Measurements from ENCODE around the gene RASSF1.
"Not testable (repeated sequence)": the region's sequence is repeated elsewhere in the genome, so short reads cannot be mapped to it uniquely, and the experiment has no call there.

The RASSF1 gene

DNA sequence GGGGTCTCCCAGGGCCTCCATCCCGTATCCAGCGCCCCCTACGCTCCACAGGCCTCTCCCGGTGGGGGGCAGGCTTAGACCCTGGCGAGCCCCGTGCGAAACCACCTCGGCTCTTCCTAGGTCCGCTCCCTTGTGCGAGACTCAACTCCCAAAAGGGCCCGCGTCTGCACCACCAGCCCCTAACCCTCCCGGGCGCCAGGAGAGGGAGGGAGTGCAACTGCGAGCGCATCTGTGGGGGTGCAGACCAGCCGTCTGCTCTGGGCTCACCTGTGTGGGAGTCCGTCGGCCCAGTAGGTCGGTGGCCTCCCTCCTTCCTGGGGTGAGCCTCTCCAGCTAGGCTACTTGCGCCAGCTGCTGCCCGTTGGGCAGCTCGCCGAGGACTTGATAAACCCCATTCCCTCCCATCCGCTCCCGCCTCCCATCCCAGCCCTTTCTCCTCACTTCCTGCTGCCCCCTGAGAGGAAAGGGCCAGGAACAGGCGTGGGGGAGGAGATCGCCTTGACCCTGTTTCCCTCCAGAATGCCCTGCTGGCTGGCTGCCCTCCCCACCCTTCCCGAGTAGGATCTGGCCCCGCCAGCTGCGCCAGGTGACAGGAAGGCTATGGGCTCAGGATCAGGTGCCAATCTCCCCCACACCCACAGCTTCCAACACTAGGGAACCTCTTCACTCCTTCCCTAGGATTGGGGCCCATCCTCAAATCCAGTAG is 18.1 kb downstream of the RASSF1 start, which contains the start of gene HYAL2:
Gene HYAL2, minus strand, starts transcription at position 360 of the 706 bp plus-strand sequence. CDS start 2,256 bp downstream, outside the sequence.
- DNase-seq: no peak

DNA sequence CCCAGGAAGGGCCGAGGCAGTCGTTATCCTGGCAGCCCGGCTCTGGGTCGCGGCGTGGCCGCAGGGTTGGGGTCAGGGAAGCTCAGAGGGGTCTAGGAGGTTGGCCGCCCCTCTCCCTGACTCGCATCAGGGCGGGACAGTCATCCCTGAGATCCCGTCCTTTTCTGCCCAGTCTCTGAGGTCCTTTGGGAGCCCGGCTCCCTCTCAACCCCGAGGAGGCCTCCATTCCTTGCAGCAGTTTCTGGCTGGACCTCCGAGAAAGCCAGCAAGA is 18.6 kb downstream of the RASSF1 start:
- no peak for DNase-seq

GRCh38 chr3:50321336-50322114 is 19.1 kb downstream of the RASSF1 start:
- DNase-seq: peak; percentile 54

- DNase-seq: no peak
Measured at GRCh38 chr3:50320853-50321335, 19.7 kb downstream of the RASSF1 start.

GRCh38 chr3:50319894-50320625 is 20.6 kb downstream of the RASSF1 start:
- DNase-seq: no peak

DNA sequence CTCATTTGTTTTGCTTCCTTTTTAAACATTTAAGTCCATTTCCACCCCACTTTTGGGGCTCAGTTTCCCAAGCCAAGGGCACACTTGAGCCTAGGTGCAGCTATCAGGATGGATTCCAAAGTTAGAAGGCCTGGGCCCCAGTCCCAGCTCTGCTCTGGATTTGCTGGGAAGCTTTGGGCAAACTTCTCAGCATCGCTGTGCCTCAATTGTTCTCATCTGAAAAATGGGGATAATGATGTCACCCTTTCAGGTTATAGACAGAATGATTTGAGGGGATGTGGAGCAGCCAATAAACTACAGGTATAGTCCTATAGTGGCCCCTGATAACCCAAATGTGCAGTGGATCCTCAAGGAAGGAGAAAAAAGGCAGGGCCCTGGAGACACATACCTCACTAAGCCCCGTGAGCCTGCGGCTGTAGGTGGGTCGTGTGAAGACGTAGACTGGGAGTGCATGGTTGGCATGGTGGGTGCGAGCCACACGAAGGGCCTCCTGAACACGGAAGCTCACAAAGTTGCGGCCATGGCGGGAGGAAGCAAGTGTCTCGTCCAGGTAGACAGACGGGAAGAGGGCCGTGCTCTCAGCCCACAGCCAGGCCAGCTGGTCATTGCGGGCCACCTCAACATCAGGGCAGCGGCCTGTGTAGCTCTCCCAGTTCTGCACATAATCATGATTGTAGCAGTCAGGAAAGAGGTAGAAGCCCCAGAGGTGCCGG is 21.3 kb downstream of the RASSF1 start:
- no peak for DNase-seq

GRCh38 chr3:50318615-50319014 is 22.0 kb downstream of the RASSF1 start:
- no peak for DNase-seq

DNA sequence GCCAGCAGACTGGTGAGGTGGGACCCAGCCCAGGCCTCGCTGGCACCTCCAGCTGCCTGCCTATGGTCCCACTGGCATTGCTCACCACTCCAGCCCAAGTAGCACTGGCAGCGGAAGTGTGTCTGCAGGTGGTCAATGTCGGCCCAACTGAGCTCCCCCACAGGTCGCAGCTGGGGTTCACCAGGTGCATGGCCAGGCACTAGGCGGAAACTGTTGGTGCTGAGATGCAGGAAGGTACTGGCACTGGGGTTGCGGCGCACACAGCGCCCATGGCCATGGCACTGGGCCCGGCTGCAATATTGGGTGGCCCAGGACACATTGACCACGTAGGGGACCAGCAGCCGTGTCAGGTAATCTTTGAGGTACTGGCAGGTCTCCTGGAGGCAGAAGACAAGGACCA is 22.5 kb downstream of the RASSF1 start:
- no peak for DNase-seq

DNA sequence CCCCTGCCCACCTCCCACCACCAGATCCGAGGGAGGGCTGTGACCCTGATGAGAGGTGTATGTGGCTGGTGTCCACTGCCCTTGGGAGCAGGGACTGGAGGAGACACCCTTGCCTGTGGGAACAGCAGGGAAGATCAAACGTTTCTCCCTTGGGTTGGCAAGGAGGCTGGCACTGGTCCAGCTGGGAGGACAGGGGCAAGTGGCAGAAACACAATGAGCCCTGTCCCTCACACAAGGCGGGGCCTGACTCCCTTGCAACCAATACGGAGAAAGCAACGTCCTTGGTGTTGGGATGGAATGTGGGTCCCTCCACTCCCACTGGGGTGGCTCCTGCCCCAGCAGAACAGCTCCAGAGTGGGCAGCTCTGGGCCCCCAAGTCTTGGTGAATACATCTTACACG is 23.3 kb downstream of the RASSF1 start:
- no peak for DNase-seq

GRCh38 chr3:50316657-50317242 is 23.9 kb downstream of the RASSF1 start:
- no peak for DNase-seq

DNA sequence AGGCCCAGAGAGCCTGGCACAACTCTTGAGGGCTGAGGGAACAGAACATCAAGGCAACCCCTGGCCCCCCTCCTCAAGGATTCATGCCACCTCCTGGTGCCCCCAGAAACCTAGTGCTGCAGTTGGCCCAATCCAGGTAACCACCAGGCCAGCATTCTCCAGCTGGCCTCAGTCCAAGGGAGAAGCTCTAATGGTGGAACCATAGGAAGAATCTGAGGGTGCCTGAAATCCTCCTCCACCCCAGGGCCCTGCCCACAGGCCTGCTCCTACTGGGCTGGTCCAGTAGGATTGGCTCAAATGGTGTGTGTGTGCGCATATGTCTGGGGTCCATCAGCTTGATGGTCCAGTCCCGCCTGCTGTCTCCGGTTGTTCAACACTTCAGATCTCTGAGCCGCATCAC is 25.8 kb downstream of the RASSF1 start:
- DNase-seq: no peak

- DNase-seq: no peak
Measured at GRCh38 chr3:50314342-50314741, 26.3 kb downstream of the RASSF1 start.

- DNase-seq: not testable (repeated sequence)
Measured at GRCh38 chr3:50312041-50312440, 28.6 kb downstream of the RASSF1 start.

DNA sequence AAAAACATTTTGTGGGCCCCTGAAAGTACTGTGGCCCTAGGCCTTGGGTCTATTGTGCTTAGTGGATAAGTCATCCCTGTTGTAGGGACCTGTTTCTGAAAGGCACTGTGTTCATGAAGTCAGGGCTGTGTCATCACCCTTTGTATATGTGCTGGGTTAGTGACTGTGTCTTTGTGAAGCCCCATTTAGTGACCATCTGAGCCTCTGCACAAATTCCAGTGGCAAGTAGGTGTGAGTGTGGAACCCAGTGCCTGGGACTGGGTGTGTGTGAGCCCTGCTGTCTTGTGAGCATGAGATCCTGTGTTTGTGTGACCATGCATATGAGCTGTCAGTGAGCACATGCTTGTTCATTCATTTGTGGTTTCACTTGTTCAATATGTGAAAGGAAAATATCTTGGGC is 36.0 kb downstream of the RASSF1 start:
- no peak for DNase-seq

DNA sequence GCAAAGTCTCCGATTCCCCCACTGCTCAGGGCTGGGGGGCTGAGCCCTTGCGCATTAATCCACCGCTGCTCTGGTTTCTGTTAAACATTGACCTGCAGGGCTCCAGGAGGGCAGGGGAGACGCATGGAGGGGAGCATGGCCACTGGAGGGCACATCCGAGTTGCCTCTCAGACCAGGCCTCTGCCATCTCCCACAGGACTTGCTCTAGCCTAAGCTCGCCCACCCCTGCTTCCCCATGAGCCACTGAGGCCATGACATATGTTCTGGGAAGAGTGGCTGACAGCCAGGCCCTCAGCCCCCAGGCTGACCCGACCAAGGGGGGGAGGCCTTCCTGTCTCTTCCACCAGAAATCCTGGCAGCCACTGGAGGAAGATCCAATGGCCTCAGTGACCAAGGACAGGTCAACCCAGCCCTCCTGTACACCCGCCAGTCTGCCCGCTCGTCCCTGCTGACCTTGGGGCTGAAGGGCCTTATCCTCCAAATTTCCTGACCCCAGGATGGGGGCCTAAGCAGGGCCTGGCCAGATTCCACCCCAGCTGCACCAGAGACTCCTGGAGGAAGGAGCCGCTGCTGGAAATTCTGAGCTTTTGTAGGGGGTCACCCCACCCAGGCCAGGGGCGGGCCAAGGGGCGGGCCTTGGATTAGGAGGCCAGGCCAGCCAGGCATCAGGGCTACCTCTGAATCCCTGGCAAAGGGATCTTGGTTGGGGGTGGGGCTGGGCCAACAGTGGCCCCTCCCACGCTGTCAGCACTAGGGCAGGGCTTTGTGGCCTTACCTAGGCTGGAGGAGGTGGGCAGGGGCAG is 37.4 kb downstream of the RASSF1 start, which contains the start of gene HYAL1:
Gene HYAL1, minus strand, starts transcription at position 562 of the 803 bp plus-strand sequence. CDS start 618 bp downstream, outside the sequence.
- DNase-seq: no peak

DNA sequence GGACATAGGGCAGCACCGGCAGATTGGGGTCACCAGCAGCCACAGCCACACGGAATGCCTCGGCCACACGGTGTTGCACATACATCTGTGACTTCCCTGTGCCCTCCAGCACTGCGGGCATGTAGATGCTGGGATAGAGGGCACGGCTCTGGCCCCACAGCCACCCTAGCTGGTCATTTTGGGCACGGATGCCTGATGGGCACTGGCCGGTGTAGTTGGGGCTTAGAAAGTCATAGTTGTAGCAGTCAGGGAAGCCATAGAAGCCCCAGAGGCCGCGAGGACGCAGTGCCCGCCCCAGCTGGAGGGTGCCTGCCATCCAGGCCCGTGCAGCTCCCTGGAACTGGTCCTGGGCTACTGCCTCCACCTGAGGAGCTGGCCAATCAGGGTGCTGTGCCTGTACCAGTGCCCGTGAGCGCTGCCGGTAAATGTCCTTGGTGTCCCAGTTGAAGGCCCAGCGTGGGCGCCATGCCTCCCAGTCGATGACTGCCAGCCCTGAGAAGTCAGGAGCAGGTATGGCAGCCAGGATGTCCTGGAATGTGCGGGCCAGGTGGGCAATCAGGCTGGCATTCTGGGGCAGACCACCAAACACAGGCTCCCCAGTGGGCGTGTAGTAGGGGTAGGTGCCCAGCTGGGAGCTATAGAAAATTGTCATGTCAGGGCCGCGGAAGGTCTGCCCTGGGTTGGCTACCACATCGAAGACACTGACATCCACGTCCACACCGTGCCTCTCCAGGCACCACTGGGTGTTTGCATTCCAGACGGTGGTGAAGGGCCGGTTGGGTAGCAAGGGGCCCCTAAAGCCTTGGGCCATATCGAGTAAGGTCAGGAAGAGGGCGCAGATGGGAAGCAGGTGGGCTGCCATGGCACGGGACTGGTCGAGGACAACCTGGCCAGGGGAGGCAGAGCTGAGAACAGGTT is 38.3 kb downstream of the RASSF1 start:
- DNase-seq: no peak

GRCh38 chr3:50300681-50301254 is 39.9 kb downstream of the RASSF1 start:
- DNase-seq: no peak

DNA sequence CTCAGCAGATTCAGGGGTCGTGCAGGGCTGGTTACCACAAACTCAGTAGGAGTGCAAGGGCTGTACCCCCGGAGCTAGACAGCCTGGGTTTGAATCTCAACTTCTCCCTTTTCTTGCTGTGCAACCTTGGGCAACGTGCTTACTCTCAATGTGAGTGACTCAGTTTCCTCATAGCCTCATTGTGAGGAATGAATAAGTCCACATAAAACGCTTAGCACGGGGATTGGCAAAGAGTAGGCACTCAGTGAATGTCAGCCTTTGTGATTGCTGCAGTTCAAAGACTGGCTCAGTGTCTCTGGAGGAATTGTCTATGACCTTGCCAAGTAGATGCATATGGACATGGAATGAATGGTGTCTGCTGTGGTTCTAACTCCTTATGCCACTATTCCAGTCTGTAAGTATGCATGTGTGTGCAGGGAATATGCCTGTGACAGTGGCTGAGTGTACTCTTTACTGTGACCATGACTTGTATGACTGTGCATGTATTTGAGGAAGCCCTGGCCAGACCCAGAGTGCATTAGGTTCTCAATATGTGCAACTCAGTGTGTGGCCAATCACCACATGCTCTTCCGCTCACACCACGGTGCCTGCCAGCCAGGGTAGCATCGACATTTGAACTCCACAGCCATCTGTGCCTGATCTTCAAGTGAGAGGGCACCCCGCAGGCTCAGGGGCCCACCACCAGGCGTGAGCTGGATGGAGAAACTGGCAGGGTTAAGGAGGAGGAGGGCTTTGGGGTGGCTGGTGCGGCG is 40.5 kb downstream of the RASSF1 start:
- no peak for DNase-seq

GRCh38 chr3:50299638-50299928 is 41.1 kb downstream of the RASSF1 start:
- no peak for DNase-seq

Measured in NCI-H1694 treated with DMSO at 0.1 percent for 48 hours (cell line).